Epithelial cell of esophagus (primary cell): ENCODE measurements around the gene REC8.

Experiments
- DNase-seq: peaks from one replicate; pipeline ENCODE4 v3.0.0; 2010; ENCODE audit warnings: low read depth
- H3K4me3 ChIP-seq: 2 replicates; pipeline ENCODE4 v1.5.1; 2011; ENCODE audit warnings: mild to moderate bottlenecking, low read length, control low read depth
- CTCF ChIP-seq: IDR thresholded peaks from 2 replicates; pipeline ENCODE4 v1.5.1; 2011; ENCODE audit warnings: low read depth, mild to moderate bottlenecking, low read length, control low read depth, inconsistent platforms; ENCODE audit not compliant: insufficient read depth; ENCODE audit errors: missing control alignments

The REC8 gene

DNA sequence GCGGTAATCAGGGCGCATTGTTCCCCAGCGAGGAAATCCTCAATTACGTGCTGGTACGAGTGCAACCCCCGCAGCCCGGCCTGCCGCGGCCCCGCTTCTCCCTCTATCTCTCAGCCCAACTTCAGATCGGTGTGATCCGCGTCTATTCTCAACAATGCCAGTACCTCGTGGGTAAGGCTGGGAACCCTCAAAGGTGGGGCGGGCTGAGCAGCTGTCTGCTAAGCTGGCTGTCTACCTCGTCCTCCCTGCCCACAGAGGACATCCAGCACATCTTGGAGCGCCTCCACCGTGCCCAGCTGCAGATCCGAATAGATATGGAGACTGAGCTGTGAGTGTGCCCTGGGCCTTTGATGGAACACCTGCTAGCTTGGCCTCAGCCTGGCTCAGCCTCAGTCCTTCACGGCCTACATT lies 996 bp downstream of the REC8 start:
- DNase-seq: no peak
- H3K4me3 ChIP-seq: no peak overlapping the region
- no peak for TF ChIP-seq CTCF

DNA sequence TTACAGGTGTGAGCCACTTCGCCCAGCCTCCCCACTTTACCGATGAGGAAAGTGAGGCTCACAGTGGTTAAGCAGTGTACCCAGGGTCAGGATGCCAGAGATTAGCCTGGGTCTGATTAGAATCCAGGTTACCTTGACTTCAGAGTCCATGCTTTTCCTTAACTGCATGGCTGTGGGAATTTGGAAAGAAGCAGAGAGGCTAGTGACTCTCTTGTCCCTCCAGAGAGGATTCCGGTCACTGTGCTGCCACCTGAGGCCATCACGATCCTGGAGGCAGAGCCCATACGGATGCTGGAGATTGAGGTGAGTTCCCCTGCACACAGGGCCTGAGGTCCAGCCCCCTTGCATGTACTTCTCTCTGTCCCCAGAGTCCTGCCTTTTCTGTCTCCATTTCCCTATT lies 4.7 kb downstream of the REC8 start:
- no peak for TF ChIP-seq CTCF
- H3K4me3 ChIP-seq: no peak overlapping the region
- DNase-seq: no peak

DNA sequence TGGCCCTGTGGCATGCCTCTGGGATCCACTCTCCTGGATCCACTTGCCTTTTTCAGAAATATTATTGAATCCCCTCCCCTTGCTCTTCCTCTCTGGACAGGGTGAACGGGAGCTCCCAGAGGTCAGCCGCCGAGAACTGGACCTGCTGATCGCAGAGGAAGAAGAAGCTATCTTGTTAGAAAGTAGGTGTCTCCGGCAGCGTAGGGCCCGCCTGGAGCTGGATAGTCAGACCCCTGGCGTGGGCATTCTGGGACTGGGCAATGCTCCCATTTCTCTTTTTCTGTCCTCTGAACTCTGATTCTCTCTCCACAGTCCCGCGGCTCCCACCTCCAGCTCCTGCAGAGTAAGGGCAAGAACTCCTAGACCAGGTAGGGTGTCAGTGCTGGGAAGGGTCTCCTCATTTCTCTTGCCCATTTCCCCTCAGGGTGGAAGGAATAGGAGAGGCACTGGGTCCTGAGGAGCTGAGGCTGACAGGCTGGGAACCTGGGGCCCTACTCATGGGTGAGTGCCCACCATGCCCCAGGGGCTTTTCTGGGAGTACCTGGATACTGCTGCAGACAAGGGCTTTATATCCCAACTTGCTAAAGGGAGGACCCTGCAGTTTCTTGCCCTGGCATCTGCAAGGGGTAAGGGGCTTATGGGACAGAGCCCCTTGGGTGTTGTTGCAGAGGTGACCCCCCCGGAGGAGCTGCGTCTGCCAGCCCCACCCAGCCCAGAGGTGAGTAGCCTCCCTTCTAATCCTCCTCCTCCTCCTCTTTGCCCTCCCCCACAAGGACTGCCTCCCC lies 5.4 kb downstream of the REC8 start:
- no peak for DNase-seq
- no peak for TF ChIP-seq CTCF
- H3K4me3 ChIP-seq: no peak overlapping the region

- DNase-seq: no peak
- TF ChIP-seq CTCF: no peak
- no peak overlapping the region for H3K4me3 ChIP-seq
These were observed 6.0 kb downstream of the REC8 start for GRCh38 chr14:24177891-24178290.

GRCh38 chr14:24178399-24179178 lies 6.7 kb downstream of the REC8 start:
- no peak overlapping the region for H3K4me3 ChIP-seq
- no peak for DNase-seq
- TF ChIP-seq CTCF: no peak

- DNase-seq: no peak
- H3K4me3 ChIP-seq: no peak overlapping the region
- no peak for TF ChIP-seq CTCF
These were observed 7.5 kb downstream of the REC8 start for GRCh38 chr14:24179294-24179960.
